ENCODE results near the gene NDFIP1.
"Not testable (repeated sequence)": the region's sequence is repeated elsewhere in the genome, so short reads cannot be mapped to it uniquely, and the experiment has no call there.

The NDFIP1 gene, protein sequence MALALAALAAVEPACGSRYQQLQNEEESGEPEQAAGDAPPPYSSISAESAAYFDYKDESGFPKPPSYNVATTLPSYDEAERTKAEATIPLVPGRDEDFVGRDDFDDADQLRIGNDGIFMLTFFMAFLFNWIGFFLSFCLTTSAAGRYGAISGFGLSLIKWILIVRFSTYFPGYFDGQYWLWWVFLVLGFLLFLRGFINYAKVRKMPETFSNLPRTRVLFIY

DNA sequence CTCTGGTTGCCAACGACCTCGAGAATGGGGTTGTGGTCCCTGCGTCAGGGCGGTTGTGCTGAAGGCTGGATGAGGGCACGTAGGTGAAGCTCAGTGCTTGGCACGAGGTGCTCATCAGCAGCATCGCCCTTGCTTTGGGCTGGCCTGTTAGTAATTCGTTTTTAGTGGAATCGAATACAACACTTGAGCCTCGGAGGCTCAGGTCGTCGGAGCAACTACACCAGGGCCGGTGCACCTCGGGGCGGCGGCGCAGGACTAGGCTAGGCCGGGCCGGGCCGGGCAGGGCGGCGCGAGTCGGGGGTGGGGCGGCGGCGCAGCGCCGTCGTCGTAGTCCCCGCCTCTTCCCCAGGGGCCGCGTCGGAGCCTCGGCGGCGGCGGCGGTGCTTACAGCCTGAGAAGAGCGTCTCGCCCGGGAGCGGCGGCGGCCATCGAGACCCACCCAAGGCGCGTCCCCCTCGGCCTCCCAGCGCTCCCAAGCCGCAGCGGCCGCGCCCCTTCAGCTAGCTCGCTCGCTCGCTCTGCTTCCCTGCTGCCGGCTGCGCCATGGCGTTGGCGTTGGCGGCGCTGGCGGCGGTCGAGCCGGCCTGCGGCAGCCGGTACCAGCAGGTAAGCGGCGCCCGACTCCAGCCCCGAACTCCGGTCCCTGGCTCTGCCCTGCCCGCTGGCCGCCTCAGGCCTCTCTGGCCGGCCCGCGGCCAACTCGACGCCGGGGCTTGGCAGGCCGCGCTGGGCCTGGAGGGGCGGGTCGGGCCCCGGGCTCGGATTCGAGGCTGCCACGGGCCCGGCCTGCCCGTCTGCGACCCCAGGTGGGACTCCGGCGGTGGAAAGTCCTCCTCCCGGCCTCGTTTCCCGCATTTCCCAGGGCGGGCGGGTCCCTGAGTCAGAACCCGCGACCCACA, at the start of gene NDFIP1:
Gene NDFIP1 (plus strand): TSS at position 348 of the 899 bp plus-strand sequence. CDS start 196 bp downstream, at position 544.
- DNase-seq = no peak

DNA sequence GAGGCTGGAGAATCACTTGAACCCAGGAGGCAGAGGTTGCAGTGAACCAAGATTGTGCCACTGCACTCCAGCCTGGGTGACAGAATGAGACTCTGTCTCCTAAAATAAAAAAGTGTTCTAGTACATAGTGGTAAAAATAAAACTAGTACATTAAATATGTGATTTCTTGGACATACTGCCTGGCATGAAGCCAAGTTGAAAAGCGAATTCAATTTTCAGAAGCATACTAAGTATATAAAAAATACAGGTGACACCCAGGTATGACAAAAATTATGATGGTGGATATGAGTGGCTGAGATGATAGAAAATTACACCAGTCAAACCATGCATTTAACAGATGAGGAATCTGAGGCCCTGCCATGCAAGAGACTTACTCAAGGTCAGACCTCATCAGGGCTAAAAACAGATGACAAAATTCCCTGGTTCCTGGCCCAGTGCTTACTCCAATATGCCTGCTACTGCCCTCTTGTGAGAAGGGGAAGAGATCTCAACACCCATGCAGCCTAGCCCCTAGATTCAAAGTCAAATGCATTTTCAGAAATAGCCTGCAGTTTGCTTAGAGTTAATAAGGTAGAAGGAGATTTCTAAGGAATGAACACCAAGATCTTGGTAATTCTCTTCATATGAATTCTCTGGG, 49.2 kb upstream of the NDFIP1 start:
- no peak for DNase-seq

DNA sequence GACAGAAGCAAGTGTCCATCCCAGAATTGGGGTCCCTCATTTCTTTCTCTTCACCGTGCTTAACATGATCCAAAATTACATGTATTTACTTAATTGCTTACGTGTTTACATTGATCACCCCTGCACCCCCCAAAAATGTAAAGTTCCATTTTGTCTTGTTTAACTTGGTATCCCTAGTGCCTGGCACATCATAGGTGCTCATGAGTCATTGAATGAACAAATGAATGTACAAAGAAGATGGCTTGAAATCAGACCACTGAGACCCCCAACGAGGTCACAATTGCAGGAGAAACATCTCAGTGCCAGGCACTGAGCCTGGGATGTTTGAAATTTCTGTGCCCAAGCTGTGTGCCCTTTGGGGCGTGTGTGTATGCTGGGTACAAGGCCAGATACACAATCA, 45.2 kb upstream of the NDFIP1 start:
- no peak for DNase-seq

DNA sequence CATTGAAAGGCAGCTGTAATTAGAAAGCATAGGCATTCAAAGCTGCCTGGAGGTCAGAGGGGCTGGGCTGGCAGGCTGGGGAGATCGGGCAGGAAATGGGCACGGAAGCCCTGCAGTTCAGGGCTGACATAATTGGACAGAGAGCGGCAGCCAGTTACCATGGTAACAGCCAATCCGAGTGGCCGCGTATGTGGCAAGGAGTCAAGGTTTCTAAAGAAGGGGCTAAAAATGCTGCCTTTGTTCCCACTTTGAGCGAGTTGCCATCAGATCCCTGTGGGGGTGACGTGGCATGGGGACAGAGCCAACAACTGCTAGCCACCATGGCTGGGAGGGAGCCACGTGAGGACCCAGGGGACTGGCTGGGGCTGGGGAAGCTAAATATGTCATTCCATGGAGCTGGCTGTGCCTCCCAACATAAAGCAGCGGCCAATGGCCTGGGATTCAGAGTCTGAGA, 44.7 kb upstream of the NDFIP1 start:
- peak; percentile 18 for DNase-seq

DNA sequence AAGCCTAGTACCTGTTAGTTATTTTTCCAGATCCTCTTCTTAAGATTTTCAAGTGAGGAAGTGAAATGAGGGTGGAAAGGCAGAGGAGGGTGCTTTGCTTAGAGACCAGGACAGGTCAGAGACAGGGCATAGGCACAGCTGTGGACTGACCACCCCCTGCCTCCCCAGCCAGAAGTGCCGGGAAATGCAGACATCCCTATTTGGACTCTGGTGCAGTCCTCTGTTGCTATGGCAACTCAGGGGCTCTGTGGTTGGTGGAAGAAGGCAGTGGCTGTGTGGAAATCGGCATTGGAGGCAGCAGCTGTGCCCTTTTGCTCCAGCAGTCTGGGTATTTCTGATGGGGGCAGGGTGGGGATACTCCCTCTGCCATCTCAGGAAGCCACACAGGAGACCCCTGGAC, 43.3 kb upstream of the NDFIP1 start:
- DNase-seq = peak; percentile 18

DNA sequence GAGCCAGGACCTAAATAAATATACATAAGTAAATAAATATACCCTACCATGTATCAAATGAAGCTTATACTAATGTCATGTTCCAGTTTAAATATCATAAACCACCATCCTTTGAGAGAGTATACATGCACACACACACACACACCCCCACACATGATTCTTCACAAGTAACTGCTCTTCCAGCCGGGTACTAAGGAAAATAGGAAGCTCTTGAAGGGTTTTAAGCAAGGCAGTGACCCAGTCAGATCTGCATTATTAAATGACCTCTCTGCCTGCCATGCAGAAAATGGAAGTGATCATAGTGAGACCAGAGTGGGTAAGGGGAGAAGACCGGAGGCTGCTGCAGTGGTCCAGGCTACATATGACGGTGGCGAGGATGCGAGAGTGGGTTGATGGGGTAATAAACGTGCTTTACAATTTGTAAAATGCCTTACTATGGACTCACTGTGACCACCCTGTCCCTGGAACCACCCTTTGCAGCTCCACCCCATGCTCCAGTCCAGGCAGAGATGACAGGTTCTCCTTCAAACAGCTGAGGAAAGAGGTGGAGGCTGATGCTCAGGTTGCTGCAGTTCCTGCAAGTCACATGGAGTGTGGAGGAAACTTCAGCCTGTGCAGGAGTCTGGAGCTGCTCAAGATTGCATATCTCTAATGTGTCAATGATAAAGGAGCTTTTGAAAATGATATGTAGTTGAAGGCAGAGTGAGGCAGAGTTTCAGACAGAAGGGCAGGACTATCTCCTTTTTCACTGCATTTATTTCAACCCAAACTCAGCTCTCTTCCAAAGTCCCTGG, 38.8 kb upstream of the NDFIP1 start:
- DNase-seq = no peak

DNA sequence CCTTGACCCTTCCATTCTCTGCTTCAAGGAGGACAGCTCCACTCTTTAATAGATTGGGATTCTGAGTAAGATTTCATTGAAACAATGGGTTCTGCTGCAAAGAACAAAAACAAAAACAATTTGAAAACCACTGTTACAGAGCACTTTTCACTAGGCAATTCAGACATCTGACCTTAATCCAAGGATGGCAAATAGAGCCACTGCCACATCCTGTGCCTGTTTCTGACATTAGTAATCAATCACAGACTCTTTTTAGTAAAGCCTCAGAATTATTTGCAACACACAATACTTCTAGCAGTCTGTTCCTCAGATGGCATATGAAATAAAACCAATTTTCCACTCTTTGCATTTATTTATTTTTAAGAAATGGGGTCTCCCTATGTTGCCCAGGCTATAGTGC, 37.8 kb upstream of the NDFIP1 start:
- DNase-seq = no peak

DNA sequence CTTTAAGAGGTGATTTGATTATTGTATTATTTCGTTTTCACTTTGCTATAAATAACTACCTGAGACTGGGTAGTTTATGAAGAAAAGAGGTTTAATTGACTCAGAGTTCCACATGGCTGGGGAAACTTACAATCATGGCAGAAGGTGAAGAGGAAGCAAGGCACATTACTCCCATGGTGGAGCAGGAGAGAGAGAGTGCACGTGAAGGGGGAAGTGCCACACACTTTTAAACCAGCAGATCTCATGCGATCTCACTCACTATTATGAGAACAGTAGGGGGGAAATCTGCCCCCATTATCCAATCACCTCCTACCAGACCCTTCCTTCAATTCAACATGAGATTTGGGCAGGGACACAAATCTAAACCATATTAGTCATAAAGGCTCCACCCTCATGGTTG, 36.1 kb upstream of the NDFIP1 start:
- no peak for DNase-seq

DNA sequence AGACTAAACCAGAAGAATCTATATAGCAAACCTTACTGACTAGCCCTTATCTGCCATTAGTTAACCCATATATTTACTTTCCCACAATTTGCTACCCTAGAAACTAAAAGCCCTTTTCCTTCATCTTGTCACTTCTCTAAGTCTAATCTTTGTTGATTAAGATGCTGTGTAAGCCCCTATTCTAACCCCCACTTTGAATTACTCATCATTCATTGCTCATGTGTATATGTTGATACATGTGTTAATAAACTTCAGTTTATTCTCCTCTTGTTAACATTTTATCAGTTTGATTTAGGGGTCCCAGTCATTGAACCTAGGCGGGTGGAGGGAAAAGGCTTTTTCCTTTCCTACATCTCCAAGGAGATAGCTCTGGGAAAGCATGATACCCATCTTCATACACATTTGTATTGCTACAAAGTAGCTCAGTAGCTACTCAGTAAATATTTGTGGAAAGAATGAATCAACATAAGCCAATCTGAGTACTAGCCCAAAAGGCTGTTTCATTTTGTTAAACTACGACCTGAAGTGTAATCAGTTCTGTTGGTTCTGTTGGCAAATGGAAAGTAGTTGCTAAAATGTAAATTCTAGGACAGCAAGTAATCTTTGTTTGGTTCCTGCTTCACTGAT, 35.1 kb upstream of the NDFIP1 start:
- DNase-seq = no peak

DNA sequence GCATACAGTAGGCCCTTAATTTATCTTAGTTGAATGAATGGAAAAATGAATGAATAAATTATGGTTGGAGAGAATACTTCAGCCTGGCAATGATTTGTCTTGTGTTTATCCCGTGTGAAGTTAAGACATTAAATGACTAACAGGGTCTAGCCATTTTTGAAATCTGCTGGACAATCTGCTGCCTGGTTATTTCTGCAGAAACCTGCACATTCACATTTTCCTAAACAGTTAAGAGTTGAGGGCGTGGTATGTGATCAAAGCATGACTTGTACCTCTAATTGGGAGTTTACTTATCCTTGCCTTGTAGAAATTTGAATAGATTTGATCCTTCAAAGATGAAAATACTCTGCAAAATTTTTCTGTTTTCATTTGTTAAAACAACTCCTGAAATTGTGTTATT, 34.6 kb upstream of the NDFIP1 start:
- no peak for DNase-seq

DNA sequence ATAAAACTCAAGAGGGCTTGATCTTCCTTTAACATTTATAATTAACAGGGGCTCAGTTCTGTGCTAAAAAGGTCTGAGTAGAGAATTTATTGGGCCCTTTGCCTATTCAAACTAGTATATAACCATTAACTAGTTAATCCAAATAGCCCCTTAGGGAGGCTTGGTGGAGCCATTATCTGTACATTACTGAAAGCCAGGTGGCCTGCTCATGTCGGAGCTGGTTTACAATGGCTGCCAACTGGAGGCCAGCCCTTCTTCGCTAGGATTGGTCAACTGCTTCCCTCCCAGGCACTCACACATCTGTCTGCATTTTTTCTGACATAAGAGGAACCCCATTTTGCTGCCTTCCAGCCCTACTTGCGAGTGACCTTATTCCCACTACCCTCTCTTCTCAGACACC, 30.4 kb upstream of the NDFIP1 start:
- peak; percentile 92 for DNase-seq

DNA sequence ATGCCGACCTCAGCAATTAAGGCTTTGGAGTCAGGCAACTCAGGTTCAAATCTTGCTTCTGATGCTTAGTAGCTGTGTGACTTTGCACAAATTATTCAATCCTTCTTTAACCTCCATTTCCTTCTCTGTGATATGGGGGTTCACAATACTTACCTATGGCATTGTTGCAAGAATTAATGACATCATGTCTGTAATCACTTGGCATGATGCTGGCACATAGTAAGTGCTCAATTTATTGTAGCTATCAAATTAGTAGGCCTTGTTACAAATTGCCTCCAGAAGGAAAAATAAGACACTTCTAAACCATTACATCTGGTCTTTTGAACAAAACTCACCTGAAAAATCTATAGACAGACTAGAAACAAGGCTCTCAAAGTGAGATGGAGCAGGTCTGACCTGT, 29.9 kb upstream of the NDFIP1 start:
- no peak for DNase-seq

DNA sequence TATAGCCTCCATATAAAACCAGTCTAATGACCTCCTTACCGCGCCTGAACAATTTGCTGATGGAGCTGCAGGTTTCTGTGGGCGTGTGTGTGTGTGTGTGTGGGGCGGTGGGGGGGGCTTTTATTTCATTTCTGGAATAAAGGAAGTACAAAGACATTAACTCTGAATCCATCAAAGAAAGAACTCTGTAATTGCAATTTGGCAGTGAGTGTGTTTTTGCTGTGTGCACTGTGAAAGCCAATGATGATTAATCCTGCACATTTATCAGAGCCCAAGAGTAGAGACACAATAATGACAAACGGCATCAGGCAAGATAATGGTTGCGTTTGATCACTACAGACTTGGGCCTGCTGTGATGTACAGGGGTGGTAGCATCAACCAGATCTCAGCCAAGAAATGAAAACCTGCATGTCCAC, 29.3 kb upstream of the NDFIP1 start:
- DNase-seq = no peak

DNA sequence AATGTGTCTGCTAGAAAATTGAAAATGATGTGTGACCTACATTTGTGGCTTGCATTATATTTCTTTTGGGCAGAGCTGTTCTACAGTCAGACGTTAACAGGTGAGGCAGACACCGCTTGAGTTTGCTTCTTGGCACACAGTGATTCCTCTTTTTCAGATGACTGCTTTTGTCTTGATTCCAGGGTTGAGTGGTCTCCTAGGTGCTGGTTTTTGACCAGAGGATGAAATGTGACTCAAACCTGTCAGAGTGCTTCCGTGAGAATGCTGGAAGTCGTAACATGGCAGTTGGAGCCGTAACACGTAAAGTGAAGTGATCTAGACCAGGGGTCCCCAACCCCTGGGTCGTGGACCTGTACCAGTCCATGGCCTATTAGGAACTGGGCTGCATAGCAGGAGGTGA, 28.3 kb upstream of the NDFIP1 start:
- DNase-seq = no peak

DNA sequence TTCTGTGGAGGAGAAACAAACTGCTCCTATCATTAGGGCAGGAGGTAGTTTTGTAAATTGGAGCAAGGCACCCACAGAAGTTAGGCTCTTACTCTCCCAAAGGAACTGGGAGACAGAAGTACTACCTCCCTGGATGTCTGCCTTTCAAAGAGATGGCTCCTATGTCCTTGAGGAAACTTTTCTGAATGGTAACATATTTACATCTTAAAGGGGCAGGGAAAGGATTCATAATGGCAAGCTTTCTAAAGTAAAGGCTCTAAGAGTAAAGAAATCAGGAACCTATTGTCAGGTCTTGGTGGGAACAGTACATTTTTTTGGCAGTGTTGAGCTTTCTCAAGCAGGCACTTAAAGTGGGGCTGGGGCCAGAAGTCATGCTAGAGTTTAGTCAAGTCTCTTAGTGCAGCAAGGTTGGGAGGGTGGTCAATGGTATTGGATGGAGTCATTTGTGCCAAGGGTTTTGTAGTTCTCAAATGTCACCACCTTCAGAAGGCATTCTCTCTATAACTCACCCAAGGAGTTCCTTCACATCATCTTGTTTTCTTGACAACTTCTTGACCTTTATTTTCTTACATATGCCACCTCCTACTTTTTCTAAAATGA, 26.3 kb upstream of the NDFIP1 start:
- DNase-seq = no peak

DNA sequence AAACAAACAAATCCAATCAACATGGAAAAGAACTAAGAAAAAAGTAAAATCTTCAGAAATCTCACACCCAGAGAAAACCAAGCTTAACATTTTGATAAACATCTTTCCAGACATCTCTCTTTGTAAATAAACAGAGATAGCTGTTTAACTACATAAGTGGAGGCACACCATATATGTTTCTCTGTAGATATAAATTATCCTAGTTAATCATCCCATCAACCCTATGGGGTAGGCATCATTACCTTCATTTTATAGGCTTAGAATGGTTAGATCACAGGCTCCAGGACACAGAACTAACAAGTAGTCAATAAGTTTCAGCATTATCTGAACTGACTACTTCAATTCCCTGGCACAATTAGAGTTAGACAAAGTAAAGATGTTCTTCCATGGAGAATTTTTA, 22.4 kb upstream of the NDFIP1 start:
- DNase-seq = no peak

DNA sequence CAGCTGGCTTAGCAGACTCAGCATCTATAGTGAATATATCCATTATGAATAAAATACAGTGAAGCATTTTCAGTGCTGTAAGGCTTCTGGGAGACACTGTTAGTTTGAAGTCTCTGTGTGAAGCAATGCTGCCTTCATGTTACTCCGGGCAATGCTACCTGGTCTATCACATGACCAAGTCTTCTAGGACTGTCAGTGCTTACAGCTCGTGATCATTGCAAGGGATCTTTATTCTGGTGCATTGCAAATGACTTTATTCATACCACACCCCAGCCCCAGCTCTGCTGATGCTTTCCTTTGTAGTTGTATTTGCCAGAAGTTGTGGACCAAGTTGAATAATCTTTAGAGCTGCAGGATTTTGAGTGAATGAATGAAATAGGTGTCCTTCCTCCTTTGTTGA, 21.9 kb upstream of the NDFIP1 start:
- no peak for DNase-seq

DNA sequence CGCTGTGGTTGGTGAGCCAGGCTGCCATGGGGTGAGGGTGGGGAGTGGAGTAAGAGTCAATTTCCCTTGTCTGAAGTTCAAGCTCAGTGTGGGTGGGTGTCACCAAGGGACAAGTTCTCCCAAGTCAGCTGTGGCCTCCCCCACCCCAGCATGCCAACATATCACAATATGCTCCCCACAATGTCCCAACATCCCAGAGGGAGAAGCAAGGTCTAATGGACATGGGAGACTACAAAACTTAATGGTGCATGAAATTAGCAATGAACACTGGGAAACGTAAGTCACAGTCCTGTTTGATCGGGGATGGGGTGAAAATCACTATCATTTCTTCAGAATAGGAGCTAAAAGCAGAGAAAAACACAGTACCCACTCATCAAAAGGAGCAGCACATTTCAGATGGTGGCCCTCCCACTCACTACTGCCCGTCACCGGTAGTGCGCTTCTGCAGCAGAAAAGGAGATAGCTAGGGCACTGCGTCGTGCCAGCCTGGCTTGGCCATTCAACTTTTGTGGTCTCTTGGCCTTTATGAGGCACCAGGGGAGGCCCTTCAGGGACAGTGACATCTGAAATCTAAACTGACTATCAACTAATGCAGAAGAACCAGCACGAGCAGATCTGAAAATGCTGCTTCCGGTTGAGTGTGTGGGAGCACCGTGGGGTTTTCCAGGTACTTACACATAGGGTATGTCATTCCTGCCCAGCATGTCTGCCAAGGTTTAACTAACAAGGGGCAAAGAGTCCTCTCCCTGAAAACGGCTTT, 20.5 kb upstream of the NDFIP1 start:
- no peak for DNase-seq

DNA sequence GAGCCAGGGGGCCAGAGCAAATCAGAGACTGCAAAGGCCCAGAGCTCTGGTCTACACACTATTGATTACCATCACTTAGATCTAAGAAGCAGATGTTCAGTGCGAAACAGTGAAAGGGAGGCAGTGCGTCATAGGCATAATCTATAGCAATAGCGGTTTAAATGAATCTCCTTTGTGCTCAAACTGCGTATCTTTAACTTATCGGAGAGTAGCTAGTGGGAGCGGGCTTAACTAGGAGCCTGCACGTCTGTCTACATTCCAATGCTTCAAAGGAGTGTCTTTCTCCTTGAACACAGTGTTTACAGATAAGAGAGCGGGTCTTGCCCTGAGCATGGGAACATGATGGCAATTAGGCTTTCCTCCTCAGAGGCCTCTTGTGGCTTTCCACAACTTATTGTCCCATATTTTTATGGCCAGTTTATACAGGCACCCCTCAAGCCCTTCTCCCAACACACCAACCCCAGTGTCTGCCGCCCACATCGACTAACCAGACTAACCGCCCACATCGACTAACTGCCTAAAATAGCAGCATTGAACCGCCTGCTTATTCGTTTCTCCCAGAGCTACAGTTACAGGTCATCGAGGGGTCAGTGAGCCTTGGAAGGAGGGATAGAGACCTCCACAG, 19.6 kb upstream of the NDFIP1 start:
- DNase-seq = not testable (repeated sequence)

DNA sequence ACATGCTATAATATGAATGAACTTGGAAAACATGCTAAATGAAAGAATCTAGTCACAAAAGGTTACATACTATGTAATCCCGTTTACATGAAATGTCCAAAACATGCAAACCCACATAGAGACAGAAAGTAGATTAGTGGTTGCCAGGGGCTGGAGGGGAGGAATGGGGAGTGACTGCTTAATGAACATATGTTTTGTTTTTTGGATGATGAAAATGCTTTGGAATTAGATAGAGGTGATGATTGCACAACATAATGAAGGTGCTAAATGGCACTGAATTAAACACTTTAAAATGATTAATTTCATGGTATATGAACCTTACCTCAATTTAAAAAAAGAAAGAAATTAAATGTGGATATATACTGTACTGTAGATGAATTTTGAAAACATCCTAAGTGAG, 17.6 kb upstream of the NDFIP1 start:
- DNase-seq = no peak

DNA sequence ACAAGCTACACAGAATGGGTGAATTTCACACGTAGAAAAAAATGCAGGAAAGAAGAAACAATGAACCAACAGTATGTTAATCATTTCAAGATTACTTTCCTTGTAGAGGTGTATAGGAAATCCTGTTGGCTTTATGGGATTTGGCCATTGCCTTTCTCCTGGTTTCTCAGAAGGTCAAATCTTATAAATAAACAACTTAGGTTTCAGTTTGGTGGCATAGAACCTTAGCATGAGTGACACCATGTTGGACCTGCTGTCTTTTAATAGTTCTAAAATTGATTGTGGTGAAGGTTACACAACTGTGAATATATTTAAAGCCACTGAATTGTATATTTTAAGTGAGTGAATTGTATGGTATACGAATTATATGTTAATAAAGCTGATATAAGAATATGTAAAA, 16.7 kb upstream of the NDFIP1 start:
- no peak for DNase-seq
